Erythroblast (primary cell): Measurements from ENCODE around the gene NNMT.

ENCODE experiments used
- GATA1 ChIP-seq: IDR thresholded peaks from 2 replicates; pipeline ENCODE4 v1.6.1; 2011; ENCODE audit warnings: low read depth, mild to moderate bottlenecking, control low read depth, low read length, moderate library complexity
- POLR2A ChIP-seq: IDR thresholded peaks from 2 replicates; pipeline ENCODE4 v1.6.1; 2011; ENCODE audit warnings: mild to moderate bottlenecking, low read length

DNA sequence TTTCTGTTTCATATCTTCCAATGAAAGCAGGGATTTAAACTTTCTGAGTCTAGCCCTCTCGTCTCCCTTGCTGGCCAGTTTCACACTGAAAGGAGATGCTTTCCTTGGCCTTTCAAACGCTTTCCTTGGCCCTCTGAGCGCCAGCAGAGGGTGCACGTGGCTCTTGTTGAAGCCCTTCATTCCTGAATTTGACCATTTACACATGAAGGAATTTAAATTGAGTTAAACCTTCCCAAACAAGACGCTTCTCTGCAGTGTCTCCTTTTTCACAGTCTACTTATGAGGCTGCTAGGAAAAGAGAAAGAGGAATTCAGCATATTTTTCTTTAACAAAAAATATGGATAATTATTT, 21.6 kb downstream of the NNMT start:
- TF ChIP-seq POLR2A (no peak), GATA1 (no peak)
